Astrocyte (in vitro differentiated cells and primary cell): ENCODE results near the gene APMAP. TPM values are rescaled to one million over a fixed set of nuclear protein-coding genes. Genes with fewer than 3 reads are reported as not detected.

Experiments used
- DNase-seq: peaks from one replicate; pipeline ENCODE4 v3.0.0-alpha.2; 2010; ENCODE audit warnings: low read depth
- FAIRE-seq: peaks from 2 replicates; lab custom pipeline; 2011; peaks lifted over from hg19 to GRCh38; lab: Jason Lieb, UNC
- H2AFZ ChIP-seq: 2 replicates; pipeline ENCODE4 v1.6.0; 2012; ENCODE audit warnings: low read depth, low read length, inconsistent platforms
- H3K27ac ChIP-seq: 2 replicates; pipeline ENCODE4 v1.5.1; 2011; ENCODE audit warnings: low read depth, low read length, inconsistent platforms
- H3K27me3 ChIP-seq: 2 replicates; pipeline ENCODE4 v1.6.0; 2011; ENCODE audit warnings: low read length, inconsistent platforms; ENCODE audit not compliant: insufficient read depth
- H3K36me3 ChIP-seq: 2 replicates; pipeline ENCODE4 v1.5.1; 2011; ENCODE audit warnings: low read length, inconsistent platforms; ENCODE audit not compliant: insufficient read depth
- H3K4me1 ChIP-seq: 2 replicates; pipeline ENCODE4 v1.5.1; 2011; ENCODE audit warnings: low read length, inconsistent platforms; ENCODE audit not compliant: insufficient read depth
- H3K4me2 ChIP-seq: 2 replicates; pipeline ENCODE4 v1.6.0; 2012; ENCODE audit warnings: low read length, inconsistent platforms
- H3K4me3 ChIP-seq: 2 replicates; pipeline ENCODE4 v1.5.1; 2011; ENCODE audit warnings: low read depth, mild to moderate bottlenecking, low read length, inconsistent platforms; ENCODE audit not compliant: insufficient read depth
- H3K79me2 ChIP-seq: 2 replicates; pipeline ENCODE4 v1.6.0; 2012; ENCODE audit warnings: mild to moderate bottlenecking, low read length, inconsistent platforms; ENCODE audit not compliant: insufficient read depth
- H3K9ac ChIP-seq: 2 replicates; pipeline ENCODE4 v1.6.0; 2012; ENCODE audit warnings: mild to moderate bottlenecking, low read length, inconsistent platforms
- H3K9me3 ChIP-seq: 2 replicates; pipeline ENCODE4 v1.5.1; 2012; ENCODE audit warnings: low read depth, mild to moderate bottlenecking, low read length, inconsistent platforms; ENCODE audit not compliant: insufficient read depth
- H4K20me1 ChIP-seq: 2 replicates; pipeline ENCODE4 v1.6.0; 2012; ENCODE audit warnings: low read length, inconsistent platforms; ENCODE audit not compliant: insufficient read depth
- H3K27ac Mint-ChIP-seq: one replicate; pipeline ENCODE4 v1.8.0; 2021; ENCODE audit warnings: mild to moderate bottlenecking, mixed read lengths; ENCODE audit not compliant: unreplicated experiment
- H3K27me3 Mint-ChIP-seq: one replicate; pipeline ENCODE4 v1.8.0; 2021; ENCODE audit warnings: low read depth, mixed read lengths; ENCODE audit not compliant: unreplicated experiment
- H3K36me3 Mint-ChIP-seq: one replicate; pipeline ENCODE4 v1.8.0; 2021; ENCODE audit warnings: low read depth, mixed read lengths; ENCODE audit not compliant: unreplicated experiment
- H3K4me1 Mint-ChIP-seq: one replicate; pipeline ENCODE4 v1.8.0; 2021; ENCODE audit warnings: low read depth, mixed read lengths; ENCODE audit not compliant: unreplicated experiment
- H3K4me3 Mint-ChIP-seq: one replicate; pipeline ENCODE4 v1.8.0; 2021; ENCODE audit warnings: mild to moderate bottlenecking, moderate library complexity, mixed read lengths; ENCODE audit not compliant: unreplicated experiment
- H3K9me3 Mint-ChIP-seq: one replicate; pipeline ENCODE4 v1.8.0; 2021; ENCODE audit warnings: mild to moderate bottlenecking, mixed read lengths; ENCODE audit not compliant: unreplicated experiment
- EZH2 ChIP-seq: IDR thresholded peaks from 2 replicates; pipeline ENCODE4 v1.6.1; 2012; ENCODE audit warnings: mild to moderate bottlenecking, low read length, inconsistent platforms; ENCODE audit not compliant: insufficient read depth
- total RNA-seq: library from RNA; stranded (reverse); gene quantifications from 2 replicates; pipeline ENCODE4 v1.2.1, GENCODE V29; 2021
- TF ChIP-seq, protein P1 (sequence below): IDR thresholded peaks from 2 replicates; pipeline ENCODE4 v1.5.1; 2011; ENCODE audit warnings: low read depth, mild to moderate bottlenecking, inconsistent platforms, low read length, moderate library complexity; ENCODE audit not compliant: insufficient read depth

The APMAP gene
- total RNA-seq, 1 donor from 2014 or later = 110 TPM

DNA sequence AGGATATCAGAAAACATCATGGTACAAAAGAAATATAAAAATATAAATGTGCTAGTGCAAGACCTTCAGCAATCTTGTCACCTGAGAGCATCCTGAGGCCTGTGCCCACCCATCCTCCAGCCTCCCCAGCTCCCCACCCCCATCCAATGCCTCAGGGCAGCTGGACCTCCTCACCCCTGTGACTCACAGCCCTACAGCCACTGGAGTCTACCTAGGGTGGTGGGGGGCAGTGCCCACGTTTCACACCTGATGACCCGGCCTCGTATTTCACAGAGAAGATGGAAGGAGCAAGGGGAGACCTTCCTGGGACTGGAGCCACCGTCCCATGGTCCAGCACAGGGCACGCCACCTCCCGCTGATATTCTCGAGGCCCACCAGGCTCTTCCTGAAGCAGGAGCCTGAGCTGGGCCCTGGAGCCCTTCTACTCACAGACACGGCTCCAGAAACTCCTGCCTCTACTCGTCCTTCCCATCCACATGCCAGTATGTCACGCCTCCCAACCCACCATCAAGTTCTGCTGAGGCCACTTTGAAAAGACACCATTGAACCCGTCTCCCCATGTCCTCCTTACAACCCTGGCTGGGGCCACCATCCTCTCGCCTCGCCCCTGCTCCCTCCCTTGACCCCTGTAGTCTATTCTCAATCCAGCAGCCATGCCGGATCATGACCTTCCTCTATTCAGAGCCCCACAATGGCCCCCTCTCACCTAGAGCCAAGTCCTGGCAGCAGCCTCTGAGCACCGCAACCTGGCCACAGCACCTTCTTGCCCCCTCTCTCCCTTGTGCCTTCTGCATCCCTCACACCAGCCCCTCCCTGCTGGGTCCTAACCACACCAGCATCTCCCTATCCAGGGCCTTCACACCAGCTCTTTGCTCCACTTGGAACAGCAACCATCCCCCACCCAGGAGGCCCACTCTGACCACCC lies 13.3 kb downstream of the APMAP start:
- Mint-ChIP-seq H3K27me3 (no peaks in the 10 kb centered on the region), H3K4me3 (no peak overlapping the region), H3K36me3 (peaks cover 40% of the 10 kb centered on the region), H3K9me3 (peaks cover 23% of the 10 kb centered on the region), H3K4me1 (no peaks in the 10 kb centered on the region), H3K27ac (no peak overlapping the region)
- H2AFZ ChIP-seq = no peak overlapping the region
- H3K27ac ChIP-seq = no peak overlapping the region
- H3K4me3 ChIP-seq = no peak overlapping the region
- no peaks in the 10 kb centered on the region for H3K4me1 ChIP-seq
- no peaks in the 10 kb centered on the region for H3K36me3 ChIP-seq
- H3K79me2 ChIP-seq = peaks cover 14% of the 10 kb centered on the region
- DNase-seq (no peak), FAIRE-seq (no peak)
- TF ChIP-seq, protein P1, sequence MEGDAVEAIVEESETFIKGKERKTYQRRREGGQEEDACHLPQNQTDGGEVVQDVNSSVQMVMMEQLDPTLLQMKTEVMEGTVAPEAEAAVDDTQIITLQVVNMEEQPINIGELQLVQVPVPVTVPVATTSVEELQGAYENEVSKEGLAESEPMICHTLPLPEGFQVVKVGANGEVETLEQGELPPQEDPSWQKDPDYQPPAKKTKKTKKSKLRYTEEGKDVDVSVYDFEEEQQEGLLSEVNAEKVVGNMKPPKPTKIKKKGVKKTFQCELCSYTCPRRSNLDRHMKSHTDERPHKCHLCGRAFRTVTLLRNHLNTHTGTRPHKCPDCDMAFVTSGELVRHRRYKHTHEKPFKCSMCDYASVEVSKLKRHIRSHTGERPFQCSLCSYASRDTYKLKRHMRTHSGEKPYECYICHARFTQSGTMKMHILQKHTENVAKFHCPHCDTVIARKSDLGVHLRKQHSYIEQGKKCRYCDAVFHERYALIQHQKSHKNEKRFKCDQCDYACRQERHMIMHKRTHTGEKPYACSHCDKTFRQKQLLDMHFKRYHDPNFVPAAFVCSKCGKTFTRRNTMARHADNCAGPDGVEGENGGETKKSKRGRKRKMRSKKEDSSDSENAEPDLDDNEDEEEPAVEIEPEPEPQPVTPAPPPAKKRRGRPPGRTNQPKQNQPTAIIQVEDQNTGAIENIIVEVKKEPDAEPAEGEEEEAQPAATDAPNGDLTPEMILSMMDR = no peak
- TF ChIP-seq EZH2 = no peak
- H3K9me3 ChIP-seq = peaks cover 6% of the 10 kb centered on the region
- peaks cover 13% of the 10 kb centered on the region for H4K20me1 ChIP-seq
- H3K27me3 ChIP-seq = no peaks in the 10 kb centered on the region
- H3K9ac ChIP-seq = no peak overlapping the region
- H3K4me2 ChIP-seq = no peak overlapping the region

DNA sequence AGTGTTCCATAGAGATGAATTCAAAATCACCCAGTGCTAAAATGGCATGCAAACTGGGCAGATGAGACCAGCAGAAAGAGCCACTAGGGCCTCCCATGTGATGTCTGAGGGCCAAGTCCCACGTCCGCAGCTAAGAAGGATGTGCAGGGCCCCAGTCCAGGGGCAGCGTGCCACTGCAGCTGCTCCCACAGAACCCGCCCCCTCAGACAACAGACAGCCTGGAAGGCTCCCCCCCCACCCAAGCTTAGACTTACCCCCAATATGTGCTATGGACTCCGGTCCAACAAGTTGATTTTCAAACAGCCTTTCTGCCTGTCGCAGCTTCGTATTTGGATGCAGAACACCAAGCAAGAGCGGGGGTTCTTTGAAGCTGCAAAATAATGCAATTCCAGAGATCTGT lies 14.0 kb downstream of the APMAP start:
- H2AFZ ChIP-seq = no peak overlapping the region
- H3K4me2 ChIP-seq = no peak overlapping the region
- H3K4me1 Mint-ChIP-seq = no peaks in the 10 kb centered on the region
- TF ChIP-seq, protein P1 = no peak
- TF ChIP-seq EZH2 = no peak
- DNase-seq = no peak
- no peaks in the 10 kb centered on the region for H3K36me3 ChIP-seq
- H3K36me3 Mint-ChIP-seq = peaks cover 40% of the 10 kb centered on the region
- H3K9me3 ChIP-seq = peaks cover 6% of the 10 kb centered on the region
- no peak overlapping the region for H3K4me3 ChIP-seq
- no peak overlapping the region for H3K9ac ChIP-seq
- no peaks in the 10 kb centered on the region for H3K4me1 ChIP-seq
- no peaks in the 10 kb centered on the region for H3K27me3 ChIP-seq
- H3K27me3 Mint-ChIP-seq = no peaks in the 10 kb centered on the region
- H3K79me2 ChIP-seq = peaks cover 14% of the 10 kb centered on the region
- H3K27ac Mint-ChIP-seq = no peak overlapping the region
- H3K9me3 Mint-ChIP-seq = peaks cover 23% of the 10 kb centered on the region
- no peak overlapping the region for H3K27ac ChIP-seq
- FAIRE-seq = no peak
- no peak overlapping the region for H3K4me3 Mint-ChIP-seq
- peaks cover 10% of the 10 kb centered on the region for H4K20me1 ChIP-seq

DNA sequence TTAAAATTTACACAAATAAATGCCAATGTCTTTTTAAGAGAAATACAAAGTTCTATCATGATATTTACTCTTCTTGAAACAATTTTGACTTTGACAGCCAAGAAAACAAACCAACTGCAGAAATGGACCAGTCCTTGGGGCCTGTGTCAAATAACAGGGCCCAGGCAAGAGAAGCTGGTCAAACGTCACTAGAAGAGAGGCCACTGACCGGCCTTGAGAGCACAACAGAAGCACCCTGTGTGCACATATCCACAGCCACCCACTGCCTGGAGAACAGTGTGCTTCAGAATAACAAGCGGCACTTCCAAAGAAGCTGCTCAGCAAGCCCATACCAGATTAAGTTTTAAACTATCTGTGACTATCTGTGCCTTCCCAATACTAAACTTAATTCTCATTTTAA lies 14.8 kb downstream of the APMAP start:
- Histone ChIP-seq H3K79me2 (peaks cover 12% of the 10 kb centered on the region), H3K4me3 (no peak overlapping the region), H3K36me3 (peaks cover under 1% of the 10 kb centered on the region), H3K4me2 (no peak overlapping the region), H3K27me3 (no peaks in the 10 kb centered on the region), H3K27ac (no peak overlapping the region), H2AFZ (no peak overlapping the region), H3K4me1 (no peaks in the 10 kb centered on the region), H3K9ac (no peak overlapping the region), H4K20me1 (peaks cover 11% of the 10 kb centered on the region), H3K9me3 (peaks cover 6% of the 10 kb centered on the region)
- Mint-ChIP-seq H3K4me1 (no peaks in the 10 kb centered on the region), H3K27me3 (no peaks in the 10 kb centered on the region), H3K9me3 (peaks cover 23% of the 10 kb centered on the region), H3K27ac (no peak overlapping the region), H3K4me3 (no peak overlapping the region), H3K36me3 (peaks cover 39% of the 10 kb centered on the region)
- DNase-seq (no peak), FAIRE-seq (no peak)
- TF ChIP-seq, protein P1 = no peak
- TF ChIP-seq EZH2 = no peak
